Measurements from ENCODE around the gene PLCH1. TPM values are rescaled to one million over a fixed set of nuclear protein-coding genes. Genes with fewer than 3 reads are reported as not detected.

PLCH1 gene
- total RNA-seq, 6 donors from 2014 or later, result 7.7 to 26.3 (median 13.6) TPM

- DNase-seq, result peak in 1 of 2 donors; percentile 25
- H3K27ac ChIP-seq, result no peak overlapping the region
- no peaks in the 10 kb centered on the region for H3K9me3 ChIP-seq
- TF ChIP-seq EP300 (IDR thresholded peaks at IDR 0.05), result no peak
- no peak for TF ChIP-seq CTCF (IDR thresholded peaks at IDR 0.05)
- no peak for TF ChIP-seq POLR2AphosphoS5 (IDR thresholded peaks at IDR 0.05)
- TF ChIP-seq POLR2A (IDR thresholded peaks at IDR 0.05), result no peak
- no peak overlapping the region for H3K4me3 ChIP-seq
- no peaks in the 10 kb centered on the region for H3K36me3 ChIP-seq
- ATAC-seq (ENCODE audit: low FRiP score in 2 of 2), result no peak
- H3K4me1 ChIP-seq, result no peaks in the 10 kb centered on the region
- WGBS, 2 donors, result 56 to 58% methylated on average over 1 of the region's 1 CpG
- no peaks in the 10 kb centered on the region for H3K27me3 ChIP-seq
Observed at GRCh38 chr3:155504682-155505081, 240.2 kb downstream of the PLCH1 start.

GRCh38 chr3:155502630-155503029 is 242.2 kb downstream of the PLCH1 start:
- no peaks in the 10 kb centered on the region for H3K27me3 ChIP-seq
- TF ChIP-seq POLR2AphosphoS5 (IDR thresholded peaks at IDR 0.05) (no peak), POLR2A (IDR thresholded peaks at IDR 0.05) (no peak), CTCF (IDR thresholded peaks at IDR 0.05) (no peak), EP300 (IDR thresholded peaks at IDR 0.05) (no peak)
- H3K27ac ChIP-seq, result no peak overlapping the region
- no peak overlapping the region for H3K4me3 ChIP-seq
- WGBS, 2 donors, result 85 to 89% methylated on average over 5 of the region's 5 CpGs
- ATAC-seq (ENCODE audit: low FRiP score in 2 of 2) (no peak), DNase-seq (no peak)
- no peaks in the 10 kb centered on the region for H3K4me1 ChIP-seq
- H3K9me3 ChIP-seq, result no peaks in the 10 kb centered on the region
- no peaks in the 10 kb centered on the region for H3K36me3 ChIP-seq

GRCh38 chr3:155500194-155500818 is 244.6 kb downstream of the PLCH1 start:
- DNase-seq (no peak), ATAC-seq (ENCODE audit: low FRiP score in 2 of 2) (no peak)
- Histone ChIP-seq H3K4me1 (no peaks in the 10 kb centered on the region), H3K27me3 (no peaks in the 10 kb centered on the region), H3K27ac (no peak overlapping the region), H3K9me3 (no peaks in the 10 kb centered on the region), H3K36me3 (no peaks in the 10 kb centered on the region), H3K4me3 (no peak overlapping the region)
- TF ChIP-seq POLR2AphosphoS5 (IDR thresholded peaks at IDR 0.05), result no peak
- no peak for TF ChIP-seq POLR2A (IDR thresholded peaks at IDR 0.05)
- no peak for TF ChIP-seq EP300 (IDR thresholded peaks at IDR 0.05)
- no peak for TF ChIP-seq CTCF (IDR thresholded peaks at IDR 0.05)
- WGBS, 2 donors, result 82 to 88% methylated on average over 4 of the region's 4 CpGs

GRCh38 chr3:155497930-155498647 is 246.8 kb downstream of the PLCH1 start:
- Histone ChIP-seq H3K27ac (no peak overlapping the region), H3K4me1 (no peaks in the 10 kb centered on the region), H3K36me3 (no peaks in the 10 kb centered on the region), H3K4me3 (no peak overlapping the region), H3K27me3 (no peaks in the 10 kb centered on the region), H3K9me3 (no peaks in the 10 kb centered on the region)
- DNase-seq (no peak), ATAC-seq (ENCODE audit: low FRiP score in 2 of 2) (no peak)
- 84 to 85% methylated on average over 4 to 5 of the region's 5 CpGs for WGBS, 2 donors
- TF ChIP-seq POLR2AphosphoS5 (IDR thresholded peaks at IDR 0.05), result no peak

- no peak overlapping the region for H3K27ac ChIP-seq
- no peak for TF ChIP-seq CTCF (IDR thresholded peaks at IDR 0.05)
- TF ChIP-seq EP300 (IDR thresholded peaks at IDR 0.05), result no peak
- TF ChIP-seq POLR2A (IDR thresholded peaks at IDR 0.05), result no peak
- no peak for TF ChIP-seq POLR2AphosphoS5 (IDR thresholded peaks at IDR 0.05)
- no peak overlapping the region for H3K4me3 ChIP-seq
- no peaks in the 10 kb centered on the region for H3K36me3 ChIP-seq
- no peaks in the 10 kb centered on the region for H3K4me1 ChIP-seq
- ATAC-seq (ENCODE audit: low FRiP score in 2 of 2) (no peak), DNase-seq (no peak)
- H3K9me3 ChIP-seq, result no peaks in the 10 kb centered on the region
- no peaks in the 10 kb centered on the region for H3K27me3 ChIP-seq
Observed at GRCh38 chr3:155496206-155496605, 248.7 kb downstream of the PLCH1 start.
